Uterus (tissue), 4 donors: ENCODE data around the gene ERCC1. TPM values are rescaled to one million over a fixed set of nuclear protein-coding genes. Genes with fewer than 3 reads are reported as not detected.

Experiments used
- DNase-seq, 2 donors: peaks; one replicate each; pipeline ENCODE4 v3.0.0-alpha.2; 2019 to 2020
- H3K27ac ChIP-seq, 2 donors: fragments of 200-600 bp; sonication (generic); 1 replicate in 1 of 2; 2 replicates in 1 of 2; pipeline ENCODE4 v1.5.1; 2016 to 2018
- H3K27me3 ChIP-seq, 2 donors: fragments of 200-600 bp; sonication (generic); one replicate each; pipeline ENCODE4 v1.5.1; 2018 to 2019; ENCODE audit warnings: control low read depth in 1 of 2
- H3K36me3 ChIP-seq, 2 donors: fragments of 200-600 bp; sonication (generic); one replicate each; pipeline ENCODE4 v1.5.1; 2019; ENCODE audit warnings: control low read depth in 1 of 2
- H3K4me1 ChIP-seq, 2 donors: fragments of 200-600 bp; sonication (generic); one replicate each; pipeline ENCODE4 v1.5.1; 2018 to 2019; ENCODE audit warnings: control low read depth in 1 of 2
- H3K4me3 ChIP-seq, 2 donors: fragments of 200-600 bp; sonication (generic); 1 replicate in 1 of 2; 2 replicates in 1 of 2; pipeline ENCODE4 v1.5.1; 2018 to 2019; ENCODE audit warnings: mild to moderate bottlenecking in 1 of 2
- H3K9me3 ChIP-seq, 2 donors: fragments of 200-600 bp; sonication (generic); one replicate each; pipeline ENCODE4 v1.5.1; 2019; ENCODE audit warnings: control low read depth in 1 of 2
- POLR2A ChIP-seq, 2 donors: fragments of 450-650 bp; IDR thresholded peaks; one replicate each; pipeline ENCODE4 v1.6.1; 2016; ENCODE audit warnings: antibody characterized with exemption in 2 of 2, mild to moderate bottlenecking in 1 of 2, moderate library complexity in 1 of 2
- intact Hi-C: fragments of 100-400 bp; cut with DNase I; formaldehyde crosslinking; loops from one replicate; pipeline ENCODE4 v1.15.1; 2023; ENCODE audit warnings: low total_unique reads
- total RNA-seq, 4 donors: library from RNA; depleted of rRNA in 3 of 4; stranded (reverse); fragments of >200 nt in 3 of 4; gene quantifications; one replicate each; pipeline versions ENCODE4 v1.1.0 to v1.2.4, GENCODE V29; 2014 to 2023
- TF ChIP-seq, protein P1 (sequence below), 4 experiments: fragments of 200-600 bp in 2 of 4; fragments of 450-650 bp in 2 of 4; sonication (generic) in 2 of 4; IDR thresholded peaks; one replicate each; pipeline ENCODE4 v1.5.1; 2016 to 2019; ENCODE audit warnings: antibody characterized with exemption in 4 of 4, mild to moderate bottlenecking in 2 of 4, moderate library complexity in 1 of 4
- donor health status: DM: yes; HTN: yes; CAD: no.

Gene ERCC1
- total RNA-seq, 4 donors from 2014 or later, result 37.9 to 130 (median 68.0) TPM

DNA sequence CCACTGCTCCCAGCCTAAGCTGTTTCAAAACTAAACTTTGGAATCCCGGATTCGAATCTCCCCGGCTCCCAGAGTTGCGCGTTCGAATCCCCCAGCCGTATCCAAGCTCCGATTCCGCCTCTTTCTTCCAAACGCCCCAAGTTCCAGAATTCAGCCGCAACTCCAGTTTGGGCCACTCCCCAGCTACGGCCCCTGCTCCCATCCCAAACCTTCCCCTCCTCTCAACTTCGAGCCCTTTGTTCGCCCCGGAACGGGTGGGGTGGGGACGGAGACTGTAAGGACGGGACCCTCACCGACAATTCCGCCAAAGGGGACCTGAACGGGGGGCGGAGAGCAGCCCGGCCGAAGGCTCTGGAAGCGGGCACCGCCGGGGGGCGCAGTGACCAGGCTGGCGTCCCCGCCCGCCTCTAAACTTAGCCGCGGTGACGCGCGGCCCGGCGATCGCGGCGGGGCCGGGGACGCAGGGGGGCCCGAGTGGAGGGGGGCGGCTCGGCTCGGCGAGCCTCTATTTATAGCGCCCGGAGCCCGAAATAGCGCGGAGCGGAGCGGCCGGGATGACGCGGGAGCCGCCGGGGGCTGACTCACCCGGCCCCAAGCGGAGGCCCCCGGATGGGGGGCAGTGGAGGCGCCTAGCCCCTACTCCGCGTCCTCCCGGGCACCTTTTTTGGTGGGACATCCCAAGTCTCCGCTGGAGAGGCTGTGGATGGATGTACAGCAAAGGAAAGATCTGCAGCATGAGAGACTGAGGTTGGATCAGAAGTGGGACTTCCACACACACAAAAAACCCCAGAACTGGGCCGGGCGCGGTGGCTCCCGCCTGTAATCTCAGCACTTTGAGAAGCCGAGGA is 4.9 kb upstream of the ERCC1 start:
- Histone ChIP-seq H3K27ac (peak overlapping the region; percentile 80 to 95), H3K36me3 (no peaks in the 10 kb centered on the region), H3K4me1 (no peaks in the 10 kb centered on the region), H3K27me3 (no peaks in the 10 kb centered on the region), H3K9me3 (no peaks in the 10 kb centered on the region), H3K4me3 (peak overlapping the region; percentile 33 to 47)
- TF ChIP-seq, protein P1, sequence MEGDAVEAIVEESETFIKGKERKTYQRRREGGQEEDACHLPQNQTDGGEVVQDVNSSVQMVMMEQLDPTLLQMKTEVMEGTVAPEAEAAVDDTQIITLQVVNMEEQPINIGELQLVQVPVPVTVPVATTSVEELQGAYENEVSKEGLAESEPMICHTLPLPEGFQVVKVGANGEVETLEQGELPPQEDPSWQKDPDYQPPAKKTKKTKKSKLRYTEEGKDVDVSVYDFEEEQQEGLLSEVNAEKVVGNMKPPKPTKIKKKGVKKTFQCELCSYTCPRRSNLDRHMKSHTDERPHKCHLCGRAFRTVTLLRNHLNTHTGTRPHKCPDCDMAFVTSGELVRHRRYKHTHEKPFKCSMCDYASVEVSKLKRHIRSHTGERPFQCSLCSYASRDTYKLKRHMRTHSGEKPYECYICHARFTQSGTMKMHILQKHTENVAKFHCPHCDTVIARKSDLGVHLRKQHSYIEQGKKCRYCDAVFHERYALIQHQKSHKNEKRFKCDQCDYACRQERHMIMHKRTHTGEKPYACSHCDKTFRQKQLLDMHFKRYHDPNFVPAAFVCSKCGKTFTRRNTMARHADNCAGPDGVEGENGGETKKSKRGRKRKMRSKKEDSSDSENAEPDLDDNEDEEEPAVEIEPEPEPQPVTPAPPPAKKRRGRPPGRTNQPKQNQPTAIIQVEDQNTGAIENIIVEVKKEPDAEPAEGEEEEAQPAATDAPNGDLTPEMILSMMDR (IDR thresholded peaks at IDR 0.05), result peak in 3 of 4 experiments; percentile 38 to 44 (median 44)
- TF ChIP-seq POLR2A (IDR thresholded peaks at IDR 0.05), result peak in 1 of 2 donors; percentile 44
- DNase-seq, result peak; percentile 52 to 70
- intact Hi-C loops, result no loop called here

DNA sequence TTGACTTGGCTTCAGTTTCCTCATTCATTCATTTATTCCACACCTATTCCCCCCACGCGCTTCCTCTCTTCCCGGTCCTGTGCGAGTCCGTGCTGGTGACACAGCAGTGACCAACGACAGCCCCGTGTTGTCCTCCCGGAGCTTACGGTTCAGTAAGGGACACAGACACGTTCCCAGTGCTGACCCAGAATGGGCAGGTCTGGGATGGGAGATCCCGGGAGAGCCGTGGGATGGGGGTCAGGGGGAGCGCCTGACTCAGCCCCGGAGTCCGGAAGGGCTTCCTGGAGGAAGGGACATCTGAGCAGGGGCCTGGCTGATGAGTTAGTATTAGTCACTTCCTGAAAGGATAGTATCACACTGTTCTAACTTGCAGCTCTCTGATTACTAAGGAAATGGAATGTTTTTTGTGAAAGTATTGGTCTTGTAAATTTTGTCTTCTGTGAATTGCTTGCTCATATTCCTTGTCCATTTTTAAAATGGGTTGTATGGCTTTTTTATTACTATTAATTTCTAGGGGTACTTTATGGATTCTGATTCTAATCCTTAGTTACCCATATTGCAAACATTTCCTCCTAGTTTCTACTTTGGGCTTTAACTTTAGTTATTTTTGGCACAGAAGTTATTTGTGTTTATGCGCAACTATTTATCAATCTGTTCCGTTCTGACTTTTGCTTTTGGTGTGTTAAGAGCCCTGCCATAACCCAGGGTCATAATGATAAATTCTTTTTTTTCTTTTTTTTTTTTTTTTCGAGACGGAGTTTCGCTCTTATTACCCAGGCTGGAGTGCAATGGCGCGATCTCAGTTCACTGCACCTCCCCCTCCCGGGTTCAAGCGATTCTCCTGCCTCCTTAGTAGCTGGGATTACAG is 708 bp upstream of the ERCC1 start:
- TF ChIP-seq, protein P1 (IDR thresholded peaks at IDR 0.05), result no peak
- TF ChIP-seq POLR2A (IDR thresholded peaks at IDR 0.05), result no peak
- H3K27me3 ChIP-seq, result no peaks in the 10 kb centered on the region
- DNase-seq, result peak; percentile 59 to 75
- H3K4me3 ChIP-seq, result peak overlapping the region; percentile 50 to 57
- peak overlapping the region; percentile 87 to 89 for H3K27ac ChIP-seq
- H3K9me3 ChIP-seq, result no peaks in the 10 kb centered on the region
- no peaks in the 10 kb centered on the region for H3K36me3 ChIP-seq
- no peaks in the 10 kb centered on the region for H3K4me1 ChIP-seq
- intact Hi-C loops, result no loop called here

GRCh38 chr19:45423033-45423588 is 606 bp downstream of the ERCC1 start:
- Histone ChIP-seq H3K4me3 (peak overlapping the region; percentile 50 to 57), H3K27me3 (no peaks in the 10 kb centered on the region), H3K27ac (peak overlapping the region; percentile 87 to 89), H3K4me1 (no peaks in the 10 kb centered on the region), H3K9me3 (no peaks in the 10 kb centered on the region), H3K36me3 (no peaks in the 10 kb centered on the region)
- intact Hi-C loops, result no loop called here
- TF ChIP-seq POLR2A (IDR thresholded peaks at IDR 0.05), result no peak
- TF ChIP-seq, protein P1 (IDR thresholded peaks at IDR 0.05), result no peak
- peak in 1 of 2 donors; percentile 96 for DNase-seq

DNA sequence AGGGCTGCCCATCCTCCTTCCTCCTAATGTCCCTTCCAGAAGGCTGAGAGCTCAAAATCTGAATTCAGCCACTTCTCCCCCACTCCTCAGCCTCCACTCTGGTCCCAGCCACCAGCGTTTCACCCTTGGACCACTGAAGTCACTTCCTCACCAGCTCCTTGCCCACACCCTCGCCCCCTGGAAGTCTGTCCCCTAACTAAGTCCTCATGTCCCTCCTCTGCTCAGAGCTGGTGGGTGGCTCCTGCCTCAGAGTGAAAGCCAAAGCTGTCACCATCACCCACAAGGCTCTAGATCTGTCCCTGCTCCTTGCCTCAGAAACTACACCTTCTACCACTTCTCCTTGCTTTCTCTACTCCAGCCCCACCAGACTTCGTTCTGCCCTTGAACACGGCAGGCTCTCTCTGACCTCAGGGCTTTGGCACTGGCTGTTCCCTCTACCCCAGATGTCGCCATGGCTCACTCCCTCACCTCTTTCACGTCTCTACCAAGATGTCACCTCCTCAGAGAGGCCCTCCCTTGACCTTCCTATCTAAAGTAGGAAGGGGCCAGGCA is 1.7 kb downstream of the ERCC1 start:
- intact Hi-C loops, result no loop called here
- Histone ChIP-seq H3K27me3 (no peaks in the 10 kb centered on the region), H3K4me3 (no peak overlapping the region), H3K36me3 (no peaks in the 10 kb centered on the region), H3K9me3 (no peaks in the 10 kb centered on the region), H3K27ac (no peak overlapping the region), H3K4me1 (no peaks in the 10 kb centered on the region)
- no peak for DNase-seq
- TF ChIP-seq, protein P1 (IDR thresholded peaks at IDR 0.05), result no peak
- TF ChIP-seq POLR2A (IDR thresholded peaks at IDR 0.05), result no peak
